GM21381 (cell line): Measurements from ENCODE around the gene BIRC6.
A peak's percentile ranks its signal among the peaks of the same experiment; 100 is the strongest.
"Not testable (repeated sequence)": the region's sequence is repeated elsewhere in the genome, so short reads cannot be mapped to it uniquely, and the experiment has no call there.

ENCODE experiments used
- ATAC-seq: cut with Tn5 transposase; IDR thresholded peaks from one replicate; pipeline ENCODE4 v1.9.1; 2021; ENCODE audit warnings: mild to moderate bottlenecking, moderate library complexity; ENCODE audit not compliant: unreplicated experiment

Gene BIRC6

GRCh38 chr2:32591669-32592463 lies 235.0 kb downstream of the BIRC6 start:
- ATAC-seq = peak; percentile 72

GRCh38 chr2:32594573-32594972 lies 237.8 kb downstream of the BIRC6 start:
- no peak for ATAC-seq

- ATAC-seq = no peak
Measured at GRCh38 chr2:32611366-32611765, 254.5 kb downstream of the BIRC6 start.

GRCh38 chr2:32611771-32612170 lies 254.9 kb downstream of the BIRC6 start:
- no peak for ATAC-seq

DNA sequence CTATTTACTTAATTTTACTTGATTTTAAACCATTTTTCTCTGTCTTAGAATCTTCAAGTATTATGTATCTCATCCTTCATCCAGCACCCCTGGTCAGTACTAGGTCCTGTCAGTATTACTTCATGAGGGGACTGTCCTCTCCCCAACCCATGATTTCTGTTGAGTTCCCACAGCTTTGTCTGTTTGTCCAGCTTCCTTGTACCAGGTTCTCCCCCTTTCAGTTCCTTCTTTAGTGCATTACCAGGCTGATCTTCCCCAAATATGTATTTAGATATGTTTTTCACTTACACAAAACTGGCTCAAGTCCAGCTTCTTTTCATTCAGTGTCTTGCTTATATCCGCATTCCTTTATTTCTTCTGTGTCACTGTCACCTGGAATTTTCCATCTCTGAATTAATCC lies 257.3 kb downstream of the BIRC6 start:
- ATAC-seq = no peak

GRCh38 chr2:32617599-32618189 lies 260.9 kb downstream of the BIRC6 start:
- no peak for ATAC-seq

DNA sequence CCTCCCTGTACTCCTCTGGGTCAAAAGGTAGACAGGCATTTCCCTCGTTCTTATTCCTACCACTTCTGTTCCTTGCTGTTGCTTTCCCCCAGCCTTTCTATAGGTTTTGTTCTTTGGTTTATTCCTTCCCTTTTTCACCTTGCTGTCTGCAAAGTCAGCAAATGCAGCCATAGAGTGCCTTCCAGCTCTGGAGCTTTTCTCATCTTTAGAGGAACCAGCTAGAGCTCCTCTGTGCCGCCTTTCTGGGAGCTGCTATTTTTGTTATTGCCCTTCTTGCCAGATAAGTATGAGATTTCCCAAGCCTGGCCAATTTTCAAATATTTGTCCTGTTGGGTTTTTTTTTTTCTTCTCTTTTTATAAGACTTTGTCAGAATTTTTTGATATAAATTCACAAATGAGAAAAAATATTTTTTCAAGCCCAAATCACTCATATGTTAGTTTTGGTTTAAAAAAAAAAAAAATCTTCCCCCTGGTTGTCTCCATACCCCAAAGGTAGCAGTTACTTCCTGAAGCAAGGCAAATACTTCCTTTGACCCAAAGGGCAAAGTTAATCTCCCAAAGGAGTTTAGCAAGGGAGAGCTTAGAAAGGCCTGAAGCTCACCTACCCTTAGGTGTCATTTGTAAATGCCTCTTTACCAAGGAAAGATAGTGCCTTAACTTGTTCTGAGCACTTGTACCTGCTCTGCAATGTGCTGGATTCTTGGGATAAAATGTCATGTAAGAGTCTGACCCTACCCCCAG lies 265.9 kb downstream of the BIRC6 start:
- no peak for ATAC-seq

GRCh38 chr2:32623311-32623706 lies 266.5 kb downstream of the BIRC6 start:
- ATAC-seq = no peak

GRCh38 chr2:32624812-32625211 lies 268.0 kb downstream of the BIRC6 start:
- no peak for ATAC-seq

- ATAC-seq = no peak
Measured at GRCh38 chr2:32626639-32627221, 269.9 kb downstream of the BIRC6 start.

- ATAC-seq = peak; percentile 27
Measured at GRCh38 chr2:32627441-32627813, 270.6 kb downstream of the BIRC6 start.

GRCh38 chr2:32627814-32628579 lies 271.2 kb downstream of the BIRC6 start, which contains the start of gene TTC27:
Gene TTC27 (plus strand): TSS chr2:32628050. CDS start chr2:32628293, 243 bp downstream.
- ATAC-seq = peak; percentile 100

- ATAC-seq = no peak
Measured at GRCh38 chr2:32632089-32632488, 275.3 kb downstream of the BIRC6 start.

DNA sequence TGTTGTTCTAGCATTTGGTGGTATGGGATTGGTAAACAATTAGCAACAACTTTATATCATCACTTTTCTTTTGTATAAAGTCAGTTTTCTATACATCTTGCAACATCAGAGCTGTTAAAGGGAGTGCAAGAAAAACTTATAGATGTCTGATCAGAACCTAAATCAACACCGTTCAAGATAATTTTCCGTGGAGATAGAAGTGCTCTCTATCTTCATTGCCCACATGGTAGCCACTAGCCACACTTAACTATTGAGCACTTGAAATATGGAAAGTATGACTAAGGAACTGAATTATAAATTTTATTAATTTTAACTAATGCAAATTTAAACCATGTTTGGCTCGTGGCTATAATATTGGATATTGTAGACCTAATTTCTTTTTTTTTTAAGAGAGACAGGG lies 276.2 kb downstream of the BIRC6 start:
- no peak for ATAC-seq

- not testable (repeated sequence) for ATAC-seq
Measured at GRCh38 chr2:32638548-32638947, 281.7 kb downstream of the BIRC6 start.

DNA sequence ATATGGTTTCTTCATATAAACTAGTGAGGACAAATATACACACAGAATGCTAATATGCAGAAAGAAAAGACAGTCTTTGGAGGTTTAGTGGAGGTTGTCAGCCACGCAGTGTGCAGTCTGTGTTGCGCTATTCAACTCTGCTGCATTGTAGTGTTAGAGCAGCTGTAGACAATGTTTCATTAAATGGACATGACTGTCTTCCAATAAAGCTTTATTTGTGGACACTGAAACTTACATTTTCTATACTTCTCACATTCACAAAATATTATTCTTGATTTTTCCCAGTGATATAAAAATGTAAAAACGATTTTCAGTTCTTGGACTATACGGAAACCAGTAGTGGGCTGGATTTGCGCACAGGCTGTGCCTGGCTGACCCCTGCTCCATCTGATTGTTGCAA lies 284.4 kb downstream of the BIRC6 start:
- no peak for ATAC-seq

DNA sequence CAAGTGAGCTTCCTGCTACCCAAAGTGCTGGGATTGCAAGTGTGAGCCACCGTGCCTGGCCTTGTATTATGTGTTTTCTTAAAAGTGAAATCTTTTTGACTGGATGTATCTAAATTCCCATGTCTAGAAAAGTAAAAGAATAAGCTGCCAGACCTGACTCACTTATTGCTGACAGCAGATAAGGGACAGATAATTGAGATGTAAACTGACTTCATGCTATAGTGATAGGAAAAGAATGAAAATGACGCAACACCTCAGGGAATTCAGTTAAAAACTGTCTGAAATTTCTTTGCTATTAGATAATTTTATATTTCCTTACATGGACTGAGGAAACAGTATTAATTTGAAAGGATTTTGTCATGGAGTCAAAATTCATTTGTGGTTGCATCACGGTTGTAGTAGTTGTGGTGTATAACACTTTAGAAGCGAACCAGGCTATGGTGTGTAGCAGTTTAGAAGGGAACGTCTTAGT lies 290.4 kb downstream of the BIRC6 start:
- no peak for ATAC-seq

GRCh38 chr2:32652555-32653209 lies 295.9 kb downstream of the BIRC6 start:
- ATAC-seq = no peak

DNA sequence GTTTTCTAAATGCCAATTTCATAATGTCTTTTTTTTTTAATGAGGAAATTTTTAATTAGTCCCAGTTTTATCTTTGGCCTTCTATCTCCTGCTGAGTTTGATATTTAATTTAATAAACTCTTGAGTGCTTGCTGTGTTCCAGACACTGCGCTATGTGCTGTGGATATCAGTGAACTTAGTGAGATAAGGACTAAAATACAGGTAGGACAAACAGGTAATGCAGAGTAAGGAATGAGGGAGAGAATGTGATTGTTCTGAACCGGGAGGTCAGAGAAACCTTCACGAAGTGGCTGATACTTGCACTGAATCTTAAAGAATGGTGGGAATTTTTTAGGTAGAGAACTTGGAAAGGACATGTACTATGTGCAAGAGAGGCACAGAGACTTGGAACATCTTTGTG lies 299.2 kb downstream of the BIRC6 start:
- no peak for ATAC-seq

- no peak for ATAC-seq
Measured at GRCh38 chr2:32663864-32664263, 307.0 kb downstream of the BIRC6 start.
